GM12864 (cell line): ENCODE data around the gene ADAMTS13.

Source experiments
- DNase-seq: peaks from one replicate; pipeline ENCODE4 v3.0.0-alpha.2; 2011; ENCODE audit warnings: low read depth
- H3K4me3 ChIP-seq: 2 replicates; pipeline ENCODE4 v1.5.1; 2011; ENCODE audit warnings: mild to moderate bottlenecking, low read depth, low read length, control low read depth
- TF ChIP-seq, protein P1 (sequence below): IDR thresholded peaks from 2 replicates; pipeline ENCODE4 v1.5.1; 2011; ENCODE audit warnings: low read depth, mild to moderate bottlenecking, moderate library complexity, low read length, control low read depth, inconsistent platforms; ENCODE audit errors: missing control alignments

The ADAMTS13 gene

DNA sequence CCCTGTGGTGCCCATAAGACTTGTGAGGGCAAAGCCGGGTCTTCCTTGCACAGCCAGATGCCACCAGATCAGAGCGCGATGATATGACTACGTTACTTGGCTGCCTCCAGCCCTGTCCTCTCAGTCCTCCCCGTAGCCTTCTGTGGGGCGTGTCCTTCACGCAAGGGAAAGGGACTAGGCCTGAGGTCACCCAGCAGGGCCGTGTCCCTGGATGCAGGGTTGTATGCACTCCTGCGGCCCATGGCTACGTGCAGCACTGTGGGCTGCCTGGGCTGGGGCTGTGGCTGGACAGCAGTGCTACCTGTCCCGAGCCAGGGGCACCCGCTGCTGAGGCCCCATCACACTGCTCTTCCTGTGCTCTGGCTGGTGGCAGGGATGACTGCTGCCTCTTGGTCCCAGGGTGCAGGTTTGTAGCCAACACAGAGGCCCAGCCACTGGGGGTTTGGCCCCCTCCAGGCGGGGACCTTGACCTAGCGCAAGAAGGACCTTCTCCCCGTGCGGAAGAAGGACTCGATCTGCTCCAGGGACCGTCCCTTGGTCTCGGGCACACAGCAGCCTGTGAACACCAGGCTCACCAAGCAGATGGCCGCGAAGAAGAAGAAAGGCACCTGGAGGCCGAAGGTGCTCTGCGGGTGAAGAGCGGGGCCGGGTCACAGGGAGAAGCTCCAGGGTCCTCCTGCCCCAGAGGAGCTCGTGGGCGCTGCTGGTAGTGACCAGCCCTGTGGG, 49.5 kb downstream of the ADAMTS13 start:
- DNase-seq = no peak
- TF ChIP-seq, protein P1, sequence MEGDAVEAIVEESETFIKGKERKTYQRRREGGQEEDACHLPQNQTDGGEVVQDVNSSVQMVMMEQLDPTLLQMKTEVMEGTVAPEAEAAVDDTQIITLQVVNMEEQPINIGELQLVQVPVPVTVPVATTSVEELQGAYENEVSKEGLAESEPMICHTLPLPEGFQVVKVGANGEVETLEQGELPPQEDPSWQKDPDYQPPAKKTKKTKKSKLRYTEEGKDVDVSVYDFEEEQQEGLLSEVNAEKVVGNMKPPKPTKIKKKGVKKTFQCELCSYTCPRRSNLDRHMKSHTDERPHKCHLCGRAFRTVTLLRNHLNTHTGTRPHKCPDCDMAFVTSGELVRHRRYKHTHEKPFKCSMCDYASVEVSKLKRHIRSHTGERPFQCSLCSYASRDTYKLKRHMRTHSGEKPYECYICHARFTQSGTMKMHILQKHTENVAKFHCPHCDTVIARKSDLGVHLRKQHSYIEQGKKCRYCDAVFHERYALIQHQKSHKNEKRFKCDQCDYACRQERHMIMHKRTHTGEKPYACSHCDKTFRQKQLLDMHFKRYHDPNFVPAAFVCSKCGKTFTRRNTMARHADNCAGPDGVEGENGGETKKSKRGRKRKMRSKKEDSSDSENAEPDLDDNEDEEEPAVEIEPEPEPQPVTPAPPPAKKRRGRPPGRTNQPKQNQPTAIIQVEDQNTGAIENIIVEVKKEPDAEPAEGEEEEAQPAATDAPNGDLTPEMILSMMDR = no peak
- no peak overlapping the region for H3K4me3 ChIP-seq

DNA sequence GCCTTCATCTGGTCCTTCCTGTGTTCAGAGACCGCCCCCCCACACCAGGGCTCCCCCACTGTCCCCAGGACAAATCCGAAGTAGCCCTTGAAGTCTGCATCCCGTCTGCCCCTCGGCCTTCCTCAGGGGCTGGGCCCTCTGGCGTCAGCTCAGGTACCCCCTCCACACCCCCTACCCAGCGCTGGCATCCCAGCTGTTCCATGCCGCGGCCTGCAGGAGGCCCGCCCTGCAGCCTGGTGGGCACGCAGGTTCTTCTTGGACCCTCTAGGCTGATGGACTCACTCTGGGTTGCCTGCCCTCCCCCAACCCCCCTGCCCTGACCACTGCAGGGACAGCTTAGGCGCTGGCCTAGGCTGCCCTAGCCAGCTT, 50.1 kb downstream of the ADAMTS13 start:
- TF ChIP-seq, protein P1 = no peak
- DNase-seq = no peak
- no peak overlapping the region for H3K4me3 ChIP-seq

DNA sequence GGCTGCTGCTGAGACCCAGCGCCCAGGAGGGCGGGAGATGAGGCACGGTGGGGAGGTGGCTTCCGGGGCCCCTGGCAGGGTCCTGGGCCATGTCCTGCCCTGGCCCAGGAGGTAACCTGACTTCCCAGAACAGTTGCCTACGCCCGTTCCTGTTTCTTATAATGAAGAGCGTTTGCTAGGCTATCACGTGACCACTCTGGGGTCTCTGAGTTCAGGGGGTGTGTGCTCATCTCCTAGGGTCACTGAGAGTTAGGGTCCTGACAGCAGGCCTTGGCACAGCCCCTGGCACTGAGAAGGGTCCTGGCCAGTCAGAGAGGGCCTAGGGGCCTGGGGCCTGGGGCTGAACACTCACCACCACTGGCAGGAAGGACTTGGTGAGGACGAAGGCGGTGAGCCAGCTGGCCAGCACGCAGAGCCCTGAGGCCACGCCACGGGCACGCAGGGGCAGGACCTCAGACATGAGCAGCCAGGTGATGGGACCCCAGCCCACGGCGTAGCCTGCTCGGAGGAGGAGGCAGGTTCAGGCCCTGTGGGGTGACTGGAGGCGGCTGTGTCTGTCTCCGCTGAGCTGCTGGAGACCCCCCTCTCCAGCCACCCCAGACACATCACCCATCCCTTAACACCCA, 50.7 kb downstream of the ADAMTS13 start:
- no peak for DNase-seq
- TF ChIP-seq, protein P1 = no peak
- H3K4me3 ChIP-seq = no peak overlapping the region

DNA sequence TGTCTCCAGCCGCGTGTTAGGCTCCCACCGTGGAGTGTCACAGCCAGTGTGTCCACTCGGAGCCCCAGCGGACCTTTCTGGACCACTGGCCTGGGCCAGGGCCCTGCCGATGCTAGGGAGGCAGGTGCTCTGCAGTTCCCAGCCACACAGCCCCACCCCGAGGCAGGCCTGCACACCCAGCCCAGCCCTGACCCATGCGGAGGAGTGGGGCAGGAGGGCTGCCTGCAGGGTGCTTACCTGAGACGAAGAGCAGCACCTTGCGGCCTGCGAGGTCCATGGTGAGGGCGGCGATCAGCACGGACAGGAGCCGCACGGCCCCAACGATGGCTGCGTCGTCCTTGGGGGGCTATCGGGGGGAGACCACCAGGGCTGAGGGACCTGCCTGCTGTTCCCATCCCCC, 51.6 kb downstream of the ADAMTS13 start:
- TF ChIP-seq, protein P1 = no peak
- H3K4me3 ChIP-seq = no peak overlapping the region
- no peak for DNase-seq

DNA sequence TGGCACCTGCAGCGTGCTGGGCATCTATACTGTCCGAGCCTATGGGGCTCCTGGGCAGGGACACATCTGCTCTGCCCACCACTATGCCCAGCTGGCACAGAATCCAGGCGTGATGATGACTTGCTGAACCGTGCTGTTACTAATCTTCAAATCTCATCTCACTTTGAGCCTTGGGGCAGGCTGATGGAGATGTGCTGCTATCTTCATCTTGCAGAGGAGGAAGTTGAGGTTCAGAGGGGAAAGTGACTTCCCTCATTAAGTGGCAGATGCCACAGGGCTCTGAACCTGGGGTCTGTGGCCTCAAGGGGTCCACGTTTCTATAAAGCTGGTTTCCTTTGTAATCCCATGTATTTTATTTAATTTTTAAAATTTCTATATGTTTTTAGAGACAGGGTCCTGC, 52.0 kb downstream of the ADAMTS13 start:
- no peak overlapping the region for H3K4me3 ChIP-seq
- TF ChIP-seq, protein P1 = no peak
- DNase-seq = no peak

DNA sequence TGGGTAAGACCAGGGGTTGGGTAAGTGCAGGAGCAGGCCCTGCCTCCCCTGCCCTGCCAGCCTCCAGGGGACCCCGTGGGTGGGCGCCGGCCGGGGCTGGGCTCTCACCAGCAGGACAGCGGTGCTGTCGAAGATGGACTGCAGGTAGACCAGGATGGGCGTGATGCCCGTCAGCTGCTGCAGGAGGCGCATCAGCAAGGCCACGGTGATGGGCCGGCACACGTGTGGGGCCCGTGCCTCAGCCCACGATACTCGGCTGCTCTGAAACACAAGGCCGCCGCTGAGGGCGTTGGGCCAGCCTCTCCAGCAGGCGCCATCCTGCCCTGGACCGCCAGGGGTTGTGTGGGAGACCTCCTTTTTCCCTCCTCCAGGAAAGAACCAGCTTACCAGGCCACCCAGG, 52.7 kb downstream of the ADAMTS13 start:
- DNase-seq = no peak
- no peak overlapping the region for H3K4me3 ChIP-seq
- TF ChIP-seq, protein P1 = no peak
